A673 (cell line): ENCODE results near the gene DACH2. TPM values are rescaled to one million over a fixed set of nuclear protein-coding genes. Genes with fewer than 3 reads are reported as not detected.
A peak's percentile ranks its signal among the peaks of the same experiment; 100 is the strongest.

ENCODE experiments used
- BruUV-seq: library from RNA; stranded (reverse); fragments of 400-500 nt; replicated peaks from 2 replicates; lab custom pipeline; 2021; lab: Mats Ljungman, UMichigan
- CTCF ChIA-PET: fragments of 300-600 bp; sonication (Branson Sonifier 250); formaldehyde crosslinking; loops from one replicate; lab custom pipeline; 2022; ENCODE audit warnings: antibody characterized with exemption; lab: Charles Lee
- POLR2A ChIA-PET: fragments of 300-600 bp; sonication (Branson Sonifier 250); formaldehyde crosslinking; loops from one replicate; lab custom pipeline; 2022; ENCODE audit warnings: antibody characterized with exemption; ENCODE audit not compliant: low non-redundant PET; lab: Charles Lee
- DNase-seq: peaks from one replicate; pipeline ENCODE4 v3.0.0-alpha.2; 2015; ENCODE audit warnings: low spot score
- H3K27ac ChIP-seq: fragments of 200-600 bp; sonication (generic); 2 replicates; pipeline ENCODE4 v1.5.1; 2016; ENCODE audit warnings: mixed run types, low read depth, mild to moderate bottlenecking, mixed read lengths, antibody characterized with exemption, low read length; ENCODE audit not compliant: poor library complexity, severe bottlenecking
- H3K27me3 ChIP-seq: fragments of 200-600 bp; sonication (generic); replicated peaks from 2 replicates; pipeline ENCODE4 v1.6.1; 2017; ENCODE audit warnings: mixed run types, low read depth, mild to moderate bottlenecking, mixed read lengths, antibody characterized with exemption, low read length; ENCODE audit not compliant: insufficient read depth, poor library complexity
- H3K36me3 ChIP-seq: fragments of 200-600 bp; sonication (generic); 2 replicates; pipeline ENCODE4 v1.6.1; 2016; ENCODE audit warnings: mixed run types, mild to moderate bottlenecking, mixed read lengths, antibody characterized with exemption, low read length; ENCODE audit not compliant: insufficient read depth, poor library complexity, severe bottlenecking
- H3K4me1 ChIP-seq: fragments of 200-600 bp; sonication (generic); 2 replicates; pipeline ENCODE4 v1.6.1; 2017; ENCODE audit warnings: mixed run types, mild to moderate bottlenecking, mixed read lengths, antibody characterized with exemption, low read length; ENCODE audit not compliant: insufficient read depth, poor library complexity, severe bottlenecking
- H3K4me3 ChIP-seq: fragments of 200-600 bp; sonication (generic); 2 replicates; pipeline ENCODE4 v1.5.1; 2016; ENCODE audit warnings: low read depth, mixed run types, mild to moderate bottlenecking, mixed read lengths, low read length; ENCODE audit not compliant: poor library complexity, severe bottlenecking
- H3K9me3 ChIP-seq: fragments of 200-600 bp; sonication (generic); 2 replicates; pipeline ENCODE4 v1.6.1; 2016; ENCODE audit warnings: mixed run types, low read depth, mild to moderate bottlenecking, mixed read lengths, antibody characterized with exemption, low read length; ENCODE audit not compliant: poor library complexity, severe bottlenecking
- CTCF ChIP-seq: fragments of 300-800, 200-600 bp; sonication (generic); conservative IDR thresholded peaks from 2 replicates; pipeline ENCODE4 v1.5.1; 2017; ENCODE audit warnings: low read depth, mild to moderate bottlenecking, antibody characterized with exemption, low read length, moderate library complexity, mixed read lengths
- EZH2 ChIP-seq: fragments of 200-600 bp; sonication (generic); IDR thresholded peaks from 2 replicates; pipeline ENCODE4 v1.6.1; 2017; ENCODE audit warnings: borderline replicate concordance, low read depth, mild to moderate bottlenecking, mixed read lengths, antibody characterized with exemption, low read length; ENCODE audit not compliant: poor library complexity, severe bottlenecking
- intact Hi-C: fragments of 100-400 bp; cut with micrococcal nuclease; formaldehyde crosslinking; loops from one replicate; pipeline ENCODE4 v1.10.0; 2022; ENCODE audit not compliant: unreplicated experiment
- total RNA-seq: library from RNA; stranded (reverse); gene quantifications from 2 replicates; pipeline ENCODE4 v1.2.3, GENCODE V29; 2021

The DACH2 gene
- total RNA-seq, 1 experiment from 2014 or later, result not detected

GRCh38 chrX:86148594-86148993, 343 bp downstream of the DACH2 start:
- intact Hi-C loops, result no loop called here
- TF ChIP-seq EZH2, result no peak
- no peak for TF ChIP-seq CTCF
- no peaks in the 10 kb centered on the region for H3K36me3 ChIP-seq
- peak overlapping the region; percentile 34 for H3K4me3 ChIP-seq
- no peak overlapping the region for H3K27ac ChIP-seq
- DNase-seq, result no peak
- BruUV-seq, result no TSS peak
- H3K27me3 ChIP-seq, result peaks cover 16% of the 10 kb centered on the region
- no peaks in the 10 kb centered on the region for H3K9me3 ChIP-seq
- ChIA-PET POLR2A (no interaction called here), CTCF (no interaction called here)
- no peaks in the 10 kb centered on the region for H3K4me1 ChIP-seq

- POLR2A ChIA-PET, result no interaction called here
- no TSS peak for BruUV-seq
- Histone ChIP-seq H3K36me3 (no peaks in the 10 kb centered on the region), H3K4me1 (no peaks in the 10 kb centered on the region), H3K27me3 (peaks cover 16% of the 10 kb centered on the region), H3K27ac (no peak overlapping the region), H3K4me3 (no peak overlapping the region), H3K9me3 (no peaks in the 10 kb centered on the region)
- no peak for TF ChIP-seq EZH2
- no peak for TF ChIP-seq CTCF
- no peak for DNase-seq
- CTCF ChIA-PET, result no interaction called here
- intact Hi-C loops, result no loop called here
These were observed 868 bp downstream of the DACH2 start for GRCh38 chrX:86149119-86149518.

- no peaks in the 10 kb centered on the region for H3K36me3 ChIP-seq
- CTCF ChIA-PET, result no interaction called here
- TF ChIP-seq EZH2, result no peak
- TF ChIP-seq CTCF, result no peak
These were observed 6.3 kb downstream of the DACH2 start for GRCh38 chrX:86154553-86154952.

More at GRCh38 chrX:86154553-86154952, 6.3 kb downstream of the DACH2 start:
- H3K4me1 ChIP-seq, result no peaks in the 10 kb centered on the region
- H3K9me3 ChIP-seq, result no peaks in the 10 kb centered on the region
- DNase-seq, result no peak
- H3K4me3 ChIP-seq, result no peak overlapping the region
- BruUV-seq, result no TSS peak
- POLR2A ChIA-PET, result no interaction called here
- H3K27me3 ChIP-seq, result peaks cover 14% of the 10 kb centered on the region
- H3K27ac ChIP-seq, result no peak overlapping the region
- intact Hi-C loops, result no loop called here
